Measurements from ENCODE around the gene ISLR.

Gene ISLR

GRCh38 chr15:74209997-74210671 is 36.6 kb downstream of the ISLR start:
- DNase-seq (ENCODE audit: low read depth in 2 of 3, low spot score in 2 of 3): no peak

- no peak for DNase-seq (ENCODE audit: low read depth in 2 of 3, low spot score in 2 of 3)
Observed at GRCh38 chr15:74210729-74211128, 37.2 kb downstream of the ISLR start.

- DNase-seq (ENCODE audit: low read depth in 2 of 3, low spot score in 2 of 3): no peak
Observed at GRCh38 chr15:74211656-74212055, 38.1 kb downstream of the ISLR start.

GRCh38 chr15:74212494-74212893 is 39.0 kb downstream of the ISLR start:
- no peak for DNase-seq (ENCODE audit: low read depth in 2 of 3, low spot score in 2 of 3)

GRCh38 chr15:74213858-74214284 is 40.4 kb downstream of the ISLR start:
- no peak for DNase-seq (ENCODE audit: low read depth in 2 of 3, low spot score in 2 of 3)

- no peak for DNase-seq (ENCODE audit: low read depth in 2 of 3, low spot score in 2 of 3)
Observed at GRCh38 chr15:74214324-74215021, 41.0 kb downstream of the ISLR start.

GRCh38 chr15:74215958-74216357 is 42.4 kb downstream of the ISLR start:
- no peak for DNase-seq (ENCODE audit: low read depth in 2 of 3, low spot score in 2 of 3)

- no peak for DNase-seq (ENCODE audit: low read depth in 2 of 3, low spot score in 2 of 3)
Observed at GRCh38 chr15:74216949-74217348, 43.4 kb downstream of the ISLR start.

- no peak for DNase-seq (ENCODE audit: low read depth in 2 of 3, low spot score in 2 of 3)
Observed at GRCh38 chr15:74217907-74218885, 44.7 kb downstream of the ISLR start.

- no peak for DNase-seq (ENCODE audit: low read depth in 2 of 3, low spot score in 2 of 3)
Observed at GRCh38 chr15:74220475-74221248, 47.2 kb downstream of the ISLR start.

GRCh38 chr15:74221399-74222239 is 48.1 kb downstream of the ISLR start:
- DNase-seq (ENCODE audit: low read depth in 2 of 3, low spot score in 2 of 3): no peak

GRCh38 chr15:74222240-74223119 is 49.0 kb downstream of the ISLR start:
- DNase-seq (ENCODE audit: low read depth in 2 of 3, low spot score in 2 of 3): no peak

GRCh38 chr15:74225928-74226327 is 52.4 kb downstream of the ISLR start:
- no peak for DNase-seq (ENCODE audit: low read depth in 2 of 3, low spot score in 2 of 3)
